COLO668 (cell line): ENCODE results near the gene OR13C9.
"Not testable (repeated sequence)": the region's sequence is repeated elsewhere in the genome, so short reads cannot be mapped to it uniquely, and the experiment has no call there.

ENCODE experiments used
- DNase-seq: peaks from one replicate; lab custom pipeline; 2025; ENCODE audit not compliant: unreplicated experiment; lab: John Stamatoyannopoulos, UW

Gene OR13C9, protein sequence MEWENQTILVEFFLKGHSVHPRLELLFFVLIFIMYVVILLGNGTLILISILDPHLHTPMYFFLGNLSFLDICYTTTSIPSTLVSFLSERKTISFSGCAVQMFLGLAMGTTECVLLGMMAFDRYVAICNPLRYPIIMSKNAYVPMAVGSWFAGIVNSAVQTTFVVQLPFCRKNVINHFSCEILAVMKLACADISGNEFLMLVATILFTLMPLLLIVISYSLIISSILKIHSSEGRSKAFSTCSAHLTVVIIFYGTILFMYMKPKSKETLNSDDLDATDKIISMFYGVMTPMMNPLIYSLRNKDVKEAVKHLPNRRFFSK

GRCh38 chr9:104618104-104618503 lies at the start of gene OR13C9:
Gene OR13C9 (minus strand): TSS chr9:104618204. CDS start chr9:104618204, 0 bp downstream.
- DNase-seq: no peak

- no peak for DNase-seq
Observed at GRCh38 chr9:104658496-104659195, 40.6 kb upstream of the OR13C9 start.

DNA sequence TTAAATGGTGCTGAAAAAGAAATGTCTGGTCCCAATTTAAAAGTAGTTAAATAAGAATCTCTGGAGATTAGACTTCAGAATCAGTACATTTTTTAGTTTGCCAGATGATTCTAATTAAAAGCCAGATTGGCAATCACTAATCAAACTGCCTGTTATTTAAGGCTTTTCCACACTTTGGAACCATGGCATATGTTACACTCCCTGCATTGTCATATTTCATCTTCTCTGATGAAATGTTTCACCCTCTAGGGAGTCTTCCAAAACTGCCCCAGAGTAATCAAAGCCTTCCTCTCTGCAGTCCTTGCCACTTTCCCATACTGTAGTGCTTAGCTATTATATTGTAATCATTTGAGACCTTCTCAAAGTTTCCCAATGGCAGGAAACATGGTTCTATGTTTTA lies 17.5 kb upstream of the OR13C9 start:
- no peak for DNase-seq

DNA sequence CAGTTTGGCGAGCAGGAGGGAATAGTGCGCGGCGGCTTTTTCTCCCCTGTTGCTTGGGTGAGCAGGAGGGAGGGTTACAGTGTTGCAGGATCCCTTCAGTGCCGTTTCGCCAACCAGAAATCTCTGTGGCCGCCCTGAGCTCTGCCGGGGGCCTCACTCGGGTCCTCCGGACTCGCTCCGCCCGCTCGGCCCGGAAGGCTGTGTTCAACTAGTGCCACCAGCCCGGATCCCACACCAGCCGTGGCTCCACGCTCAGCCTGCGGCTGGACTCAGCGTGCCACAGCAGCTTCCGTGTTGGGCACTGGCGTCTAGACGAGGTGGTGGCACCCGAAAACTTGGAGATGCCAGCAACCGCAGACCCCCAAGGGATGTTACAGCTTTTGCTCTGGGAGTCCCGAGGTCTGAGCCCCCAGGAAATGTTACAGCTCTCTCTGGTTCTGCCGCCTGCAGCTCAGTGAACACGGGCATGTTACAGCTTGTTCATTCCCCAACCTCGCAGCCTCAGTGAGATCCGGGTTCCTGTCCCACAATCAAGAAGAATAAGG lies 16.0 kb upstream of the OR13C9 start:
- no peak for DNase-seq

DNA sequence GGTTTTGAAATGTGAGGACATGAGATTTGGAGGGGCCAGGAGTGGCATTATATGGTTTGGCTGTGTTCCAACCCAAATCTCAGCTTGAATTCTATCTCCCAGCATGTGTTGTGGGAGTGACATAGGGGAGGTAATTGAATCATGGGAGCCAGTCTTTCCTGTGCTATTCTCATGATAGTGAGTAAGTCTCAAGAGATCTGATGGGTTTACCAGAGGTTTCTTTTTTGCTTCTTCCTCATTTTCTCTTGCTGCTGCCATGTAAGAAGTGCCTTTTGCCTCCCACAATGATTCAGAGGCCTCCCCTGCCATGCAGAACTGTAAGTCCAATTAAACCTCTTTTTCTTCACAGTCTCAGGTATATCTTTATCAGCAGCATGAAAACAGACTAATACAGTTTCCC lies 8.0 kb upstream of the OR13C9 start:
- DNase-seq: not testable (repeated sequence)

DNA sequence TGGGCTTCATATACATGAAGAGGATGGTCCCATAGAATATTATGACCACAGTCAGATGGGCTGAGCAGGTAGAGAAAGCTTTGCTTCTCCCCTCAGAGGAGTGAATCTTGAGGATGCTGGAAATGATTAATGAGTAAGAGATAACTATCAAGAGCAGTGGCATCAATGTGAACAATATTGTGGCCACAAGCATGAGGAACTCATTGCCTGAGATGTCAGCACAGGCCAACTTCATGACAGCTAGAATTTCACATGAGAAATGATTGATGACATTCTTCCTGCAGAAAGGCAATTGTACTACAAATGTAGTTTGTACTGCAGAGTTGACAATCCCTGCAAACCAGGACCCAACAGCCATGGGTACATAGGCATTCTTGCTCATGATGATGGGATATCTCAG lies 586 bp downstream of the OR13C9 start:
- DNase-seq: no peak

- DNase-seq: no peak
Observed at GRCh38 chr9:104611213-104611612, 6.8 kb downstream of the OR13C9 start.

DNA sequence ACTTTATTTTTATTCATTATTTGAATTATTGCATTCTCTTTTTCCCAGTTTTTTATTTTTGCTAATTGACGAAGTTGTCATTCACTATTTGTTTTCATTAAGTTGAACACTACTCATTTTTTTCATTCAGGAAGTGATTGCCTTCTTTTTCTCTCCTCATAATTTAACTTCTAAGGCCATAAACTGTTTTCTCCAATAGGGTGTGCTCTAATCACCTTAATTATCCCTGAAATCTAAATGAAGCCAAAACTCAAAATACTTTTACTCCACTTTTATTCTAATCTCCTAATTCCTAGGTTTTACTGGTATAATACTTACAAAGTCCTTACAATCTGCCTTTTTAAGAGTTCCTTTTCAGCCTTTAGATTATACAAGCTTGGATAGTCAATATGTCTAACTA lies 9.7 kb downstream of the OR13C9 start:
- DNase-seq: no peak

DNA sequence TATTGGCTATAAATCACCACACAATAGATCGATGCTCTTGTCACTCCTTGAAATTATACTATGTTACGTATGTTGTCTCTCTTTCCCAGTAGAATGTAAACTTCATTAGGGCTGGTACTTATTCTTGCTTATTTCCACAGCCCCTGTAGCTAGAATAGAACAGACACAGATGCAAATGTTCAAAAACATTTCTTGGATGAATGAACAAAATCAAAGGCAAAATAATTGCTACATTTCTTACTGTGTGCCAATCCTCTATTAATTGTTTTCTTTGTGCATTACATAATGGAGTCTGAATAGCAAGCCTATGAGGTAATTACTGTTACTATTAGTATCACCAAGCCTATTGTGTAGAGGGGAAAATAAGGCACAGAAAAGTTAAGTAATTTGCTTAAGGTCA lies 11.9 kb downstream of the OR13C9 start:
- DNase-seq: no peak

DNA sequence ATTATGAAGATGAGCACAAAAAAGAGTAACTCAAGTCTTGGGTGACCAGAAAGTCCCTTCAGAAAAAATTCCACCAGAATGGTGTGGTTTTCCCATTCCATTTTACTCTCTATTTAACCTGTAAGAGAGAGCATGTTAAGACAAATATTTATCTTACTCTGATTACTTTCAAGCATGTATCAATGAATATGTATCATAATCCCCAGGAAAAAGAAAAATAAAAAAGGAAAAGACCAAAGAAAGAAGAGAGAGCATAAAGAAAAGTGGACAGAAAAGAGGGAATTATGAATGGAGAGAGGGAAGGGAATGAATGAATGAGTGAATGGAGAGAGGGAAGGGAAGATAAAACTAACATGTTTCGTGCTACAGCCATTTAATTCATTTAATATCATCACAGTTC lies 12.5 kb downstream of the OR13C9 start, which contains the start of gene OR13C2:
OR13C2 (minus strand) TSS at position 101 of the 400 bp plus-strand sequence; CDS start at position 101, 0 bp downstream.
- DNase-seq: not testable (repeated sequence)

- DNase-seq: no peak
Observed at GRCh38 chr9:104604801-104605200, 13.2 kb downstream of the OR13C9 start.

GRCh38 chr9:104599313-104599712 lies 18.7 kb downstream of the OR13C9 start, which contains the start of gene OR13C5:
Gene OR13C5 (minus strand): TSS chr9:104599413. CDS start chr9:104599413, 0 bp downstream.
- DNase-seq: not testable (repeated sequence)

- not testable (repeated sequence) for DNase-seq
Observed at GRCh38 chr9:104598749-104599148, 19.3 kb downstream of the OR13C9 start.

DNA sequence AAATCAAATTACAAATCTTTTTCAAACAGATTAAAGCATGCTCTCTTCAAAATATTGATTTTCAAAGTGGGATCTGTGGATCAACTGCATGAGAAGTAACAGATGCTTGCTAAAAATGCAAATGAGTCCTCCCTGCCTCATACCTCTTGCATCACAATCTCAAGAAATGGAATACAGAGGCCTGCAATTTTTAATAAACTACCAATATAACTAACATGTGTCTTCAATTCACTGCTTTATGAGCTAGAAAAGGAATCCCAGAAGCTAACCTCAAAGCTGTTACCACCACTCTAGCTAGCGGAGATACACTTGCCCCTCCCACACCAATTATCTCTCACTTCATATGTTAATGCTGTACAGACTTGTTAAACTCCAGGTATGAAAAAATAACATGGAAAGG lies 28.4 kb downstream of the OR13C9 start:
- DNase-seq: no peak

DNA sequence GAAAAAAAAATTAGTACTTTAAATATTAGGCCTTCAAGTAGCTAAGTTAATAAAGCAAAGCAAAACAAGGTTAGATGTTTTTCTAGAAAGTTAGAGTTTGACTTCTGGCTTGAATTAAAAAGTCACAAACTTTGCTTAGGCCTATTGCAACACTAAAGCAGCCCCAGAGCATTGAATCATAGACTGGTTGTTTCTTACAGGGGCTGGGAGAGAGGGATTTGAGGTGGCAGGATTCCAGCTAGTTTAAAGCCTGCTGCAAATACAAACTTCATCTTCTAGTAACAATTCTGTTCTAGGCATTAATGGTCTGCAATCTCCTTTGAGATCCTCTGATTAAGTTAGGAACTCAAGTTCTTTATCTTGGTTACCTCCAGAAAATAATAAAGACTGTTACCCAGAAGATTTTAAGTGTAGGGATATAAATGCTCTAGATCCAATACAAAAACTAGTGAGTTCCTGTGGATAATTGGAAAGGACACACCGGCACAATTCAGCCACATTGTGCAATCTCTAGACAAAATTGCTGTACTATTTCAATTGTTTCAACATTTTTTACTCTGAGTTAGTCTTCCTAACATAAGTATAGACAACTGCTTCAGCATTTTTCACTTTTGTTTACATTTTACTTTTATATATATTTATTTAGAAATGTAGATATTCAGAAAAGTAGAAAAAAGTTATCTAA lies 31.4 kb downstream of the OR13C9 start:
- no peak for DNase-seq

DNA sequence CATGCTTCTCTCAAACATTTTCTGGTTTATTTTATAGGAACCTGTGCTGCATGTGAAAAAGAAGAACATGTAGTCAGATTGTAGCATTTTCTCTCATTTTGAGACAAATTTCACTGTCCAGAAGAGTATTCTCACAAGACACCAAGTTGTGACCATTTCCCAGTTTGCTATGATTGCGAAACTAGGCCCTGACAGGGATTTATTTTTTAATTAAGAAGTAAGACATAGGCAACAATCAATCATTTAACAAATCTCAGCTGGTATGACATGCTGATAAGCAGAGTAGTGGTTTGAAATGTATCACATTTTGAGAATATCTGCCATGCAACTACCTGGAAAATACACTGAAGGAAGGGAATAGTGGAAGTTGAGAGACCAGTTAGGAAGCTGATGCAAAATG lies 37.4 kb downstream of the OR13C9 start:
- no peak for DNase-seq

DNA sequence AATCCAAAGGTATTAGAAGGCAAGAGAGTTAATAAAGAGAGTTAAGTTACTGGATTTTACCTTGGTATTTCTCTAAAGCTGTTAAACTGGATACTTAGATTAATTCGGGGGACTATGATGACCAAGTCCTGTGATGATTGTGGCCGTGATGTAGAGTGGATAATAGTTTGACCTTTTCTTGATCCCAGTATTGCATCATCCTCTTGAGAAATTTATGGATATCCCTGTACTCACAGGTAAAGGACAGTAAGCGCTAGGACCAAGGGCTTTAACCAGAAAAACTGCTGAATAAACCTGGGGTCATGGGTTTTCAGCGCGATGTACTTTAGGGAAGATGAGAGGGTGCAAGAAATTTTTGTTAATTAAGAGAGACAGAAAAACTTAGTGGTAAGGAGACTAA lies 40.7 kb downstream of the OR13C9 start:
- DNase-seq: no peak

- DNase-seq: no peak
Observed at GRCh38 chr9:104575456-104575855, 42.5 kb downstream of the OR13C9 start.

GRCh38 chr9:104572612-104573011 lies 45.4 kb downstream of the OR13C9 start:
- DNase-seq: no peak

GRCh38 chr9:104568868-104569267 lies 49.1 kb downstream of the OR13C9 start, which contains the start of gene OR13C8:
Gene OR13C8 (plus strand): TSS chr9:104569168. CDS start chr9:104569168, 0 bp downstream.
- DNase-seq: no peak
